Prostate gland (tissue), 2 donors: ENCODE results near the gene UNC13D.

ENCODE experiments used
- CTCF ChIP-seq, 4 experiments: fragments of 200-600 bp in 2 of 4; fragments of 450-650 bp in 2 of 4; sonication (generic) in 2 of 4; IDR thresholded peaks; 1 replicate in 3 of 4; 2 replicates in 1 of 4; pipeline ENCODE4 v1.5.1; 2016 to 2019; ENCODE audit warnings: antibody characterized with exemption in 4 of 4, mild to moderate bottlenecking in 2 of 4, moderate library complexity in 2 of 4
- POLR2A ChIP-seq: fragments of 450-650 bp; IDR thresholded peaks from one replicate; pipeline ENCODE4 v1.6.1; 2016; ENCODE audit warnings: antibody characterized with exemption, mild to moderate bottlenecking

GRCh38 chr17:75809631-75810111 is 34.5 kb downstream of the UNC13D start:
- TF ChIP-seq CTCF (IDR thresholded peaks at IDR 0.05) (no peak), POLR2A (no peak)
